ENCODE measurements around the gene TMEM178A.
"Not testable (repeated sequence)": the region's sequence is repeated elsewhere in the genome, so short reads cannot be mapped to it uniquely, and the experiment has no call there.

TMEM178A gene

DNA sequence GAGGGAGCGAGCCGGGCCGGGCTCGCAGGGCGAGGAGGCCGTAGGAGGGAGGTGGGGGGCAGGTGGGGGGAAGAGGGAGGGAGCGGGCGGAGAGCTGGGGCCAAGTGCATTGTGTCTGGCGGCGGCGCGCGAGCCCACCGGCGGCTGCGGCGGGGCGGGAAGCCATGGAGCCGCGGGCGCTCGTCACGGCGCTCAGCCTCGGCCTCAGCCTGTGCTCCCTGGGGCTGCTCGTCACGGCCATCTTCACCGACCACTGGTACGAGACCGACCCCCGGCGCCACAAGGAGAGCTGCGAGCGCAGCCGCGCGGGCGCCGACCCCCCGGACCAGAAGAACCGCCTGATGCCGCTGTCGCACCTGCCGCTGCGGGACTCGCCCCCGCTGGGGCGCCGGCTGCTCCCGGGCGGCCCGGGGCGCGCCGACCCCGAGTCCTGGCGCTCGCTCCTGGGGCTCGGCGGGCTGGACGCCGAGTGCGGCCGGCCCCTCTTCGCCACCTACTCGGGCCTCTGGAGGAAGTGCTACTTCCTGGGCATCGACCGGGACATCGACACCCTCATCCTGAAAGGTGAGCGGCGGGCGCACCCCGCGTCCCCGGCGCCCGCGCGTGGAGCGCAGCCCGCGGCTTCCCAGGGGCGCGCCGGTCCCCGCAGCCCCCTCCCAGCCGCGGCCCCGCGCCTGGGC lies at the start of gene TMEM178A:
TMEM178A (plus strand) TSS at position 107 of the 680 bp plus-strand sequence; CDS start at position 165, 58 bp downstream.
- FAIRE-seq (no peak), DNase-seq (ENCODE audit: insufficient read length, low spot score) (peak; percentile 43)

- FAIRE-seq: no peak
- DNase-seq (ENCODE audit: insufficient read length, low spot score): no peak
These were observed 47.5 kb upstream of the TMEM178A start for GRCh38 chr2:39618236-39618635.

DNA sequence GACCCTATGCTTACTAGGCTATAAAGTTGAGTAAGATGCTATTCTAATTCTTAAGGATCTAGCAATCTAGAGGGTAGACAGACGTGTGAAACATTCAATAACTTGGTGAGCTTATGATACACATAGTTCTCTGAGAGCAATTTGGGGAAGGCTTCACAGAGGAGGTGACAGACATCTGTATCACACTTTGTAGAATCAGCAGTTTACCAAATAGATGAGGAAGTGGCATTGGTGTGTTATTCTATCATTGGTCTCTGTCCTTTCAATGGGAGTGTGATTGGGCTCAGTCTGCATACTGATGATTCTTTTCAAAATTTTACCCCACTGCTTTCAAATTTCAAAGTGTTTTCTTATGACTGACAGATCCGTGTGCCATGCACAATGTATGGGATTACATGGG lies 47.0 kb upstream of the TMEM178A start:
- FAIRE-seq (no peak), DNase-seq (ENCODE audit: insufficient read length, low spot score) (no peak)

DNA sequence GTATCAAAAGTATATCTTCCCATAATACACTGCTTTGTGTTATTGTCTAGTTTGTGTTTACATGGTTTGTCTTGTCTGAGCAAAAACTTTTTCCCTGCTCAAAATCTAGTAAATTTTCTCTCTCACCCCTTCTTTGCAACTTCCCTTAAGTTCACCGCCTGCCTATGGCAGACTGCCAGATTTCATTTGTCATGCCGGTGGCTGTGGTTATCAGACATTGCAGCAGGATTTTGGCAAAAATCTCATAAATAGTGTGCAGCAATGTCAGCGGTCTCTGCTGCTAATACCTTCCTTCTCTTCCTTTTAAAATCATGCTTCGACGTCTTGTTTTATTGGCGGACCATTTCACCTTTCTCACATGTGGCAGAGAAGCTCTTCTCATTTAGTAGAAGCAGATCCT lies 45.6 kb upstream of the TMEM178A start:
- DNase-seq (ENCODE audit: insufficient read length, low spot score) (peak; percentile 67), FAIRE-seq (peak; percentile 82)

DNA sequence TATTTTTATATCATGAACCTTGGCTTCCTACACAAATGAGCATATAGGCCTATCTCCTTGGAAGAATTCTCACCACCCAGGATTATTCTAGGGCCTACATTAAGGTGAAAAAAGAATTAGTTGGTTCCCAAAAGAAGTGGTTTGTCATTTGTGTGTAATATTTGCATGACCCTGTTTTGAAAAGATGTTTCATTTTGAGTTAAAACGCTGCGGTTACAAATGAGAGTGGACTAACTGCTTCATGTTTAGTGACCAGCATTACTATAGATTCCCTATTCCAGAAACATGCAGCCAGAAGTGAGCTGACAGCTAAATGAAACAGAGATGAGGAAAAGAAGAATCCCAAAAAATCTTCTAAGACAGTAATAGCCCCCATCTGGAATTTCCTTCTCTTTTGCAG lies 44.1 kb upstream of the TMEM178A start:
- FAIRE-seq (no peak), DNase-seq (ENCODE audit: insufficient read length, low spot score) (no peak)

- FAIRE-seq (no peak), DNase-seq (ENCODE audit: insufficient read length, low spot score) (no peak)
These were observed 42.9 kb upstream of the TMEM178A start for GRCh38 chr2:39622860-39623259.

DNA sequence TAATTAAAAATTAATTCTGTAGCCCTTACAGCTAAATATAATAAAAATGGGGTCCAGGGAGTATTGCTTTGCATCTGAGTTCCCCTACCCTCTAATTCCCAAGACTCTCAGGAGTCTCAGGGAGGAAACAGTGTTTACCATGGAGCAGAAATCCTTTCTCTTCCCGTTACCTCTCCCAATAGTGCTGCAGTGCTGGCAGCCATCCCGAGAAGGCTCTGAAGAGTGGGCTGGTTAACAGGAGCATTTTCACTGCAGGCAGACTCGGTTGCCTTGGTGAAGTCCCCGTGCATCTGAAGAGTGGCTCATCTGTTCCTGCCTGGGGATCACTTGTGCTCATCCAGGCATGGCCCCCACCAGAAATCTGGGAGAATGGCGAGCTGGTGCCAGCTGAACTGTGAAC lies 41.8 kb upstream of the TMEM178A start:
- DNase-seq (ENCODE audit: insufficient read length, low spot score) (no peak), FAIRE-seq (no peak)

- DNase-seq (ENCODE audit: insufficient read length, low spot score) (no peak), FAIRE-seq (no peak)
These were observed 40.4 kb upstream of the TMEM178A start for GRCh38 chr2:39625193-39625926.

DNA sequence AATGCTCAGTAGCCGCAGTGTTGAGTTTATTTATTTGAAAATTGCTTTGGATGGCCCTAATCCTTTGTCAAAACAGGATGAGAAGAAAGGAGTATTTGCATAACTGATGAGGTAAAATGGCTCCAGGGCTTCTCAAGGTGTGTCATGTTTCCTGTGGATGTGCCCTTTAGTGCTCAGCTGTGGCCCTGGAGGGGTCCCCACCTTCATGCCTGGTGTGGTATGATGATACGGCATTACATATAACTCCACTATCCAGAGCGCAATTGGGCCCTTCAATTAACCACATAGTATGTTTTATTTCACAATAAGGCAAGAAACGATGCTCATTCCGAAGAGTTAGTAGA lies 39.8 kb upstream of the TMEM178A start:
- FAIRE-seq (no peak), DNase-seq (ENCODE audit: insufficient read length, low spot score) (no peak)

- not testable (repeated sequence) for FAIRE-seq; DNase-seq (ENCODE audit: insufficient read length, low spot score)
These were observed 37.4 kb upstream of the TMEM178A start for GRCh38 chr2:39628346-39628745.

DNA sequence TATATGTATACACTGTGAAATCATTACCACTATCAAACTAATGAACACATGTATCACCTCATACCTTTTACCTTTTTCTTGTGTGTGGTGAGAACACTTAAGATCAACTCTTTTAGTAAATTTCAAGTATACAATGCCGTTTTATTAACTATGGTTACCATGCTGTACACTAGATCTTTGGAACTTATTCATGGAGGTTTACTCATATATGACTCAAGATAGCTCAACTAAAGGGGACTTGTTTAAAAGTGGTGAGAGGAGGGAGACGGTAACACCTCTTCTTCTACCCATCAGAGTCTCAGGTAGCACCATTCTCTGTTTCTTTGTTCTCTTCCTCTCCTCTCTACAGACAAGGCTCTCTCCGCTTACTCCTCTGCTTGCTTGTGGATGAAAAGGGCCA lies 36.1 kb upstream of the TMEM178A start:
- no peak for DNase-seq (ENCODE audit: insufficient read length, low spot score)
- no peak for FAIRE-seq

GRCh38 chr2:39631256-39631655 lies 34.5 kb upstream of the TMEM178A start:
- FAIRE-seq (no peak), DNase-seq (ENCODE audit: insufficient read length, low spot score) (no peak)

GRCh38 chr2:39631718-39632117 lies 34.0 kb upstream of the TMEM178A start:
- DNase-seq (ENCODE audit: insufficient read length, low spot score): peak; percentile 70
- FAIRE-seq: no peak

GRCh38 chr2:39632876-39633275 lies 32.8 kb upstream of the TMEM178A start:
- FAIRE-seq (no peak), DNase-seq (ENCODE audit: insufficient read length, low spot score) (no peak)

GRCh38 chr2:39636306-39636705 lies 29.4 kb upstream of the TMEM178A start:
- DNase-seq (ENCODE audit: insufficient read length, low spot score): no peak
- FAIRE-seq: no peak

DNA sequence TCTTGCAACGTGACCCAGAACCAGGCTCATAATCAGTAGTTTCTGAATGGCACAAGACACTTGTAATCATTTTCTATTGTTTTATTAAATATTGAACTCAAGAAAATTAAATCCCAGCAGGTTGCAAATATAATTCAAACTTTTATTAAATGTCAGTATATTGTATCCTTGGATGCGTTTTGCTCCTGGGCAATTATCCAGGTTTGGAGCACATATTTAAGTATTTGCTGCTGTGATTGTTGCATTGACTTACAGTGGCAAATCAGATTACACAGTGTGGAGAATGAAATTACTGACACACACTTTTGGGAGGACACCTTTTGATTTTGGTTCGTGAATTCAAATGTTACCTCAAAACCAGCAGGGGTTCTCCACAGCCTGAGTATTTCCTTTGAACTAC lies 27.1 kb upstream of the TMEM178A start:
- DNase-seq (ENCODE audit: insufficient read length, low spot score) (no peak), FAIRE-seq (no peak)

GRCh38 chr2:39640107-39640506 lies 25.6 kb upstream of the TMEM178A start:
- no peak for DNase-seq (ENCODE audit: insufficient read length, low spot score)

GRCh38 chr2:39640681-39641080 lies 25.0 kb upstream of the TMEM178A start:
- FAIRE-seq: no peak
- DNase-seq (ENCODE audit: insufficient read length, low spot score): no peak

More at GRCh38 chr2:39640107-39640506, 25.6 kb upstream of the TMEM178A start:
- FAIRE-seq: no peak

DNA sequence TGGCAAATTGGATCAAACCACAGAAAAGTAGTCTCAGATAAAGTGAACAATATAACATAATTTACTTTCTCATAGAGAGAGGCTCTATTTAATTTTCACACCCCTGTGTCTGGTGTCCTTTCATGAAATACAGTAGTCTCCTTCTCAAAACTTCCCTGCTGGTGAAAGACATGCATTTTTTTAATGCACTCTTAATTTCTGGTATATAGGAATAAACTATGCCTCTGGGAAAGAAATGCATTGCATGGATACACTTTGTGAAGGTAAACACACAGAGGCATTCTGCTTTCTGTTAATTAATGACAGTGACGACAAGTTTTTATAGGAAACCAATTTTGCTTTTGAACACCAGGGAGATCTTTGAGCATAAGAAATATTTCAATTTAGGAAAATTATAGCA lies 24.1 kb upstream of the TMEM178A start:
- FAIRE-seq (no peak), DNase-seq (ENCODE audit: insufficient read length, low spot score) (no peak)

DNA sequence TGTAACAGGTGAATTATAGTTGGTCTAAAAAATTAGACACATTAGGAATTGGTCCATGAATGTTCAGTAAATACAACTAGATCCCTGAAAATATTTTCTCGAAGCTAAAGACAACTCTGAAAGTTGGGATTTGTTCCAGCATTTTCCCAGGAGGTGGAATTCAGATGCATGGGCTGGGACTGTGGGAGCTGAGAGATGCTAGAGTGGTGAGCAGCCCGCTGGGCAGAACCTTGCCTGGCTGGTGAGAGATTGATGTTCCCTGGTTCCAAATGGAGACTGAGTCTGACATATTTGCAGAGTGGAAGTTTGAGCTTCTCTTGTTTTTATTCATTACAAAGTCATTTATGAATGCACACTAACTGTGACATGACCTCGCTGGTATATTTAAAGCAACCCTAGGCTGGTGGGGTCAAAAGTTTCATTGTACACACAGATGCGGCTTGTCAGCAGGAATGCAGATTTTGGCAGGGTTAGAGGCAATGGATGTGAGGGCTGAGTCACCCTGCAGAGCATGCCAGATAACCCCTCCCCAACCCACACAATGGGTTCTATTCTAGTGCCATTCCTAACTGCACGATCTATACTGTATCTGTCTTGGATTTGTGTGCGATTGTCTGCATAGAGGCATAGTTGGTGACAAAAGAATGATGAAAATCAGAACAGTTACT lies 23.5 kb upstream of the TMEM178A start:
- DNase-seq (ENCODE audit: insufficient read length, low spot score) (peak; percentile 54), FAIRE-seq (peak; percentile 94)

DNA sequence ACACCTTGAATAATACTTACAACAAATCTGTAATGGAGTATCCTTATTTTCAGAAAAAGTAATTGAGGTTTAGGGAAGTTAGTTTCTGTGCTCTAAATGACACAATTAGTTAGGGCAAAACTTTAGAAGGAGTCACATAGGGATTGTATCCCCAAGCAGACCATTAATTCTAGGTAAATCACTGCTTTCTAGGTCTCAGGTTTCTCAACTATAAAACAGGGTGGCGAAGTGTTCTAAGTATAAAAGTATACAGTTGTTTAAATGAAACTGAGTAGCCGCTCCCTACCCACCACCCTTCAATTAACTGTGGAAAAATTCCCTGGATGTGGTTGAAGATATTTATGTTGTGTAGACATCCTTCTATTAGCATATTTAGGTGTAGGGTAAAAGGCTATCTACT lies 19.9 kb upstream of the TMEM178A start:
- FAIRE-seq: no peak
- DNase-seq (ENCODE audit: insufficient read length, low spot score): no peak

GRCh38 chr2:39646267-39646666 lies 19.4 kb upstream of the TMEM178A start:
- FAIRE-seq (no peak), DNase-seq (ENCODE audit: insufficient read length, low spot score) (no peak)
